GM10847 (cell line): ENCODE results near the gene PCDHGB6.
"Not testable (repeated sequence)": the region's sequence is repeated elsewhere in the genome, so short reads cannot be mapped to it uniquely, and the experiment has no call there.

Source experiments
- POLR2A ChIP-seq: IDR thresholded peaks from 2 replicates; pipeline ENCODE4 v1.6.1; 2011; ENCODE audit not compliant: insufficient read length; ENCODE audit errors: extremely low read depth

PCDHGB6 gene

DNA sequence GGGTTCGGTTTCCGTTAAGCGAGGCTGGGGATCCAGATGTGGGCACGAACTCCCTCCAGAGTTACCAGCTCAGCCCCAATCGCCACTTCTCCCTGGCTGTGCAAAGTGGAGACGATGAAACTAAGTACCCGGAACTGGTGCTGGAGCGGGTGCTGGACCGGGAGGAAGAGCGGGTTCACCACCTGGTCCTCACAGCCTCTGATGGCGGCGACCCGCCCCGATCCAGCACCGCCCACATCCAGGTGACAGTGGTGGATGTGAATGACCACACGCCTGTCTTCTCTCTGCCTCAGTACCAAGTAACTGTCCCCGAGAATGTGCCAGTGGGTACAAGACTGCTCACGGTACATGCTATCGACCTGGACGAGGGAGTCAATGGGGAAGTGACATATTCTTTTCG is 24.5 kb upstream of the PCDHGB6 start:
- no peak for TF ChIP-seq POLR2A

DNA sequence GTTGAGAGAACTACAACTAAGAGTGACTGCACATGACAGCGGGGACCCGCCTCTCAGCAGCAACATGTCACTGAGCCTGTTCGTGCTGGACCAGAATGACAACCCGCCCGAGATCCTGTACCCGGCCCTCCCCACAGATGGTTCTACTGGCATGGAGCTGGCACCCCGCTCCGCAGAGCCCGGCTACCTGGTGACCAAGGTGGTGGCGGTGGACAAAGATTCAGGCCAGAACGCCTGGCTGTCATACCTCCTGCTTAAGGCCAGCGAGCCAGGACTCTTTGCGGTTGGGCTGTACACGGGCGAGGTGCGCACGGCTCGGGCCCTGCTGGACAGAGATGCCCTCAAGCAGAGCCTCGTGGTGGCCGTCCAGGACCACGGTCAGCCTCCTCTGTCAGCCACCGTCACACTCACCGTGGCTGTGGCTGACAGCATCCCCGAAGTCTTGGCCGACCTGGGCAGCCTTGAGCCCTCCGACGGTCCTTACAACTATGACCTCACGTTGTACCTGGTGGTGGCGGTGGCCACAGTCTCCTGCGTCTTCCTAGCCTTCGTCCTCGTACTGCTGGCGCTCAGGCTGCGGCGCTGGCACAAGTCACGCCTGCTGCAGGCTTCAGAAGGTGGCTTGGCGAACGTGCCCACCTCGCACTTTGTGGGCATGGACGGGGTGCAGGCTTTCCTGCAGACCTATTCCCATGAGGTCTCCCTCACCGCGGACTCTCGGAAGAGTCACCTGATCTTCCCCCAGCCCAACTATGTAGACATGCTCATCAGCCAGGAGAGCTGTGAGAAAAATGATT is 23.2 kb upstream of the PCDHGB6 start:
- no peak for TF ChIP-seq POLR2A

DNA sequence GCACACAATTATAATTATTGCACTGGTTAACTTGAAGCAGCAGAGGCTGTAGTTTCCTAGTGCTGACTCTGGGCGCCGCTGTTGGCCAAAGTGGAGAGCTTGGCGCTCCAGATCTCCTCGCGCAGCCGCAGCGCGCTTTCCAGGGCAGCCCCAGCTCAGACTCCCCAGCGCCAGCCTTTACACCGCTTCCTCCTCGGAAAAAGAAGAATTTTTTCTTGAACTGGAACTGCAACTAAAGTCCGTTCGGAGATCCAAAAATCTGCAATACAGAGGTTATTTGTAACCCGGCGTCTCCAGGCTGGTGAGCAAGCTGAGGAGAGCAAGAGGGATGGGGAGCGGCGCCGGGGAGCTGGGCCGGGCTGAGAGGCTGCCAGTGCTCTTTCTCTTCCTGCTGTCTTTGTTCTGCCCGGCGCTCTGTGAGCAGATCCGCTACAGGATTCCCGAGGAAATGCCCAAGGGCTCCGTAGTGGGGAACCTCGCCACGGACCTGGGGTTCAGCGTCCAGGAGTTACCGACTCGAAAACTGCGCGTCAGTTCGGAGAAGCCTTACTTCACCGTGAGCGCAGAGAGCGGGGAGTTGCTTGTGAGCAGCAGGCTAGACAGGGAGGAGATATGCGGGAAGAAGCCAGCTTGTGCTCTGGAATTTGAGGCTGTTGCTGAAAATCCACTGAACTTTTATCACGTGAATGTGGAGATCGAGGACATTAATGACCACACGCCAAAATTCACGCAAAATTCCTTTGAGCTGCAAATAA is 20.1 kb upstream of the PCDHGB6 start, which contains the start of gene PCDHGB4:
Gene PCDHGB4 (plus strand): TSS at position 142 of the 755 bp plus-strand sequence. CDS start 187 bp downstream, at position 329.
- TF ChIP-seq POLR2A: not testable (repeated sequence)

DNA sequence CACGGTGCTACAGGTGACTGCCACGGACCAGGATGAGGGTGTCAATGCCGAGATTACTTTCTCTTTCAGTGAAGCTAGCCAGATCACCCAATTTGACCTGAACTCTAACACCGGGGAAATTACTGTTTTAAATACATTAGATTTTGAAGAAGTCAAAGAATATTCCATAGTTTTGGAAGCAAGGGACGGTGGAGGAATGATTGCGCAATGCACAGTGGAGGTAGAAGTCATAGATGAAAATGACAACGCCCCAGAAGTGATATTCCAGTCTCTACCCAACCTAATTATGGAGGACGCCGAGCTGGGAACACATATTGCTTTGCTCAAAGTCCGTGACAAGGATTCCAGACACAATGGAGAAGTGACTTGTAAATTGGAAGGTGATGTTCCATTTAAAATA is 19.2 kb upstream of the PCDHGB6 start:
- no peak for TF ChIP-seq POLR2A

DNA sequence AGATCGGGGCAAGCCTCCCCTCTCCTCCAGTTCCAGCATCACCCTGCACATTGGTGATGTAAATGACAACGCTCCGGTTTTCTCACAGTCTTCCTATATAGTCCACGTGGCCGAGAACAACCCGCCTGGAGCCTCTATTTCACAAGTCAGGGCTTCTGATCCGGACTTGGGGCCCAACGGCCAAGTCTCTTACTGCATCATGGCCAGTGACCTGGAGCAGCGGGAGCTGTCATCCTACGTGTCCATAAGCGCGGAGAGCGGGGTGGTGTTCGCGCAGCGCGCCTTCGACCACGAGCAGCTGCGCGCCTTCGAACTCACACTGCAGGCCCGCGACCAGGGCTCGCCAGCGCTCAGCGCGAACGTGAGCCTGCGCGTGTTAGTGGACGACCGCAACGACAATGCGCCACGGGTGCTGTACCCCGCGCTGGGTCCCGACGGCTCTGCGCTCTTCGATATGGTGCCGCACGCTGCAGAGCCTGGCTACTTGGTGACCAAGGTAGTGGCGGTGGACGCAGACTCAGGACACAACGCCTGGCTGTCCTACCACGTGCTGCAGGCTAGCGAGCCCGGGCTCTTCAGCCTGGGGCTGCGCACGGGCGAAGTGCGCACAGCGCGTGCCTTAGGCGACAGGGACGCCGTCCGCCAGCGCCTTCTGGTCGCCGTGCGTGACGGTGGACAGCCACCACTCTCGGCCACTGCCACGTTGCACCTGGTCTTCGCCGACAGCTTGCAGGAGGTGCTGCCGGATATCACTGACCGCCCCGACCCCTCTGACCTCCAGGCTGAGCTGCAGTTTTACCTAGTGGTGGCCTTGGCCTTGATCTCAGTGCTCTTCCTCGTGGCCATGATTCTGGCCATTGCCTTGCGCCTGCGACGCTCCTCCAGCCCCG is 18.4 kb upstream of the PCDHGB6 start:
- TF ChIP-seq POLR2A: no peak

DNA sequence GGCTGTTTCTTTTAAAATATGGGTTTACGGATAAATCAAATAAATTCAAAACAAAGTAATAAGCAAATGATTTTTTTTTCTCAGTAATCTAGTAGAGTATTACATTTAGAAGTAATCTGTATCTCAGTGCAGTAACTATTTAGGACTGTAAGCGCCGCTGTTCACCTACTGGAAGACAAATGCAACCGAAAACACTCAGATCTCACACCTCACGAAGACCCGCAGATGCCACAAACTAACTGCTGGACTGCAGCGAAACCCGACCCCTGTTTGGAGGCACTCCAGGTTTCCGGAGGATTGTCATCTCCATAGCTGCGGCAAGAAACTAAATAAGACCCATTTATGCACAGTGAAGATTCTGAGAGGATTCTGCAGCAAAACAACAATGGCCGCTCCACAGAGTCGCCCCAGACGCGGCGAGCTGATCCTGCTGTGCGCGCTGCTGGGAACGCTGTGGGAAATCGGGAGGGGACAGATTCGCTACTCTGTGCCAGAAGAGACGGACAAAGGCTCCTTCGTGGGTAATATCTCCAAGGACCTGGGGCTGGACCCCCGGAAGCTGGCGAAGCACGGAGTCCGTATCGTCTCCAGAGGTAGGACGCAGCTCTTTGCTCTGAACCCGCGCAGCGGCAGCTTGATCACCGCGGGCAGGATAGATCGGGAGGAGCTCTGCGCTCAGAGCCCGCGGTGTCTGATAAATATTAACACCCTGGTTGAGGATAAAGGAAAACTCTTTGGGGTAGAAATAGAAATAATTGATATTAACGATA is 15.2 kb upstream of the PCDHGB6 start, which contains the start of gene PCDHGA8:
Gene PCDHGA8 (plus strand): TSS at position 205 of the 770 bp plus-strand sequence. CDS start 181 bp downstream, at position 386.
- TF ChIP-seq POLR2A: no peak

DNA sequence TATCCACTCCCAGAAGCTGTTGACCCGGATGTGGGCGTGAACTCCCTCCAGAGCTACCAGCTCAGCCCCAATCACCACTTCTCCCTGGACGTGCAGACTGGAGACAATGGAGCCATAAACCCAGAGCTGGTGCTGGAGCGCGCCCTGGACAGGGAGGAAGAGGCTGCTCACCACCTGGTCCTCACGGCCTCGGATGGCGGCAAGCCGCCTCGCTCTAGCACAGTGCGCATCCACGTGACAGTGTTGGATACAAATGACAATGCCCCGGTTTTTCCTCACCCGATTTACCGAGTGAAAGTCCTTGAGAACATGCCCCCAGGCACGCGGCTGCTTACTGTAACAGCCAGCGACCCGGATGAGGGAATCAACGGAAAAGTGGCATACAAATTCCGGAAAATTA is 14.6 kb upstream of the PCDHGB6 start:
- TF ChIP-seq POLR2A: no peak

DNA sequence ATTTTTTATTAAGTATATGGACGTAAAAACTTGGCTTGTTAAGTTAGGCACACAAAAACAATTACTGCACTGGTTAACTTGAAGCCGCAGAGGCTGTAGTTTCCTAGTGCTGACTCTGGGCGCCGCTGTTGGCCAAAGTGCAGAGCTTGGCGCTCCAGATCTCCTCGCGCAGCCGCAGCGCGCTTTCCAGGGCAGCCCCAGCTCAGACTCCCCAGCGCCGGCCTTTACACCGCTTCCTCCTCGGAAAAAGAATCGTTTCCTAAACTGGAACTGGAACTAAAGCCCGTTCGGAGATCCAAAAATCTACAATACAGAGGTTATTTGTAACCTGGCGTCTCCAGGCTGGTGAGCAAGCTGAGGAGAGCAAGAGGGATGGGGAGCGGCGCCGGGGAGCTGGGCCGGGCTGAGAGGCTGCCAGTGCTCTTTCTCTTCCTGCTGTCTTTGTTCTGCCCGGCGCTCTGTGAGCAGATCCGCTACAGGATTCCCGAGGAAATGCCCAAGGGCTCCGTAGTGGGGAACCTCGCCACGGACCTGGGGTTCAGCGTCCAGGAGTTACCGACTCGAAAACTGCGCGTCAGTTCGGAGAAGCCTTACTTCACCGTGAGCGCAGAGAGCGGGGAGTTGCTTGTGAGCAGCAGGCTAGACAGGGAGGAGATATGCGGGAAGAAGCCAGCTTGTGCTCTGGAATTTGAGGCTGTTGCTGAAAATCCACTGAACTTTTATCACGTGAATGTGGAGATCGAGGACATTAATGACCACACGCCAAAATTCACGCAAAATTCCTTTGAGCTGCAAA is 9.9 kb upstream of the PCDHGB6 start, which contains the start of gene PCDHGB5:
Gene PCDHGB5 (plus strand): TSS at position 192 of the 796 bp plus-strand sequence. CDS start 181 bp downstream, at position 373.
- not testable (repeated sequence) for TF ChIP-seq POLR2A

DNA sequence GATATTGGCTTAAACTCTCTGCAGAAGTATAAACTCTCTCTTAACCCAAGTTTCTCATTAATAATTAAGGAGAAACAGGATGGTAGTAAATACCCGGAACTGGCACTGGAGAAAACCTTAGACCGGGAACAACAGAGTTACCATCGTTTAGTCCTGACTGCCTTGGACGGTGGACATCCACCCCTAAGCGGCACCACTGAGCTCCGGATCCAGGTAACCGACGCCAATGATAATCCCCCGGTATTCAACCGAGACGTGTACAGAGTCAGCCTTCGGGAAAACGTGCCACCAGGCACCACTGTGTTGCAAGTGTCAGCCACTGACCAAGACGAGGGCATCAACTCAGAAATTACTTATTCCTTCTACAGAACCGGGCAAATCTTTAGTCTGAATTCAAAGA is 9.2 kb upstream of the PCDHGB6 start:
- no peak for TF ChIP-seq POLR2A

DNA sequence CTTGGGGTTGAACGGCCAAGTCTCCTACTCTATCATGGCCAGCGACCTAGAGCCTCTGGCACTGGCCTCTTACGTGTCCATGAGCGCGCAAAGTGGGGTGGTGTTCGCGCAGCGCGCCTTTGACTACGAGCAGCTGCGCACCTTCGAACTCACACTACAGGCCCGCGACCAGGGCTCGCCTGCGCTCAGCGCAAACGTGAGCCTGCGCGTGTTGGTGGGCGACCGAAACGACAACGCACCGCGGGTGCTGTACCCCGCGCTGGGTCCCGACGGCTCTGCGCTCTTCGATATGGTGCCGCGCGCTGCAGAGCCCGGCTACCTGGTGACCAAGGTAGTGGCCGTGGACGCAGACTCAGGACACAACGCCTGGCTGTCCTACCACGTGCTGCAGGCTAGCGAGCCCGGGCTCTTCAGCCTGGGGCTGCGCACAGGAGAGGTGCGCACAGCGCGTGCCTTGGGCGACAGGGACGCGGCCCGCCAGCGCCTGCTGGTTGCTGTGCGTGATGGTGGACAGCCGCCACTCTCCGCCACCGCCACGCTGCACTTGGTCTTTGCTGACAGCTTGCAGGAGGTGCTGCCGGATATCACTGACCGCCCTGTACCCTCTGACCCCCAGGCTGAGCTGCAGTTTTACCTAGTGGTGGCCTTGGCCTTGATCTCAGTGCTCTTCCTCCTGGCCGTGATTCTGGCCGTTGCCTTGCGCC is 8.1 kb upstream of the PCDHGB6 start:
- no peak for TF ChIP-seq POLR2A

DNA sequence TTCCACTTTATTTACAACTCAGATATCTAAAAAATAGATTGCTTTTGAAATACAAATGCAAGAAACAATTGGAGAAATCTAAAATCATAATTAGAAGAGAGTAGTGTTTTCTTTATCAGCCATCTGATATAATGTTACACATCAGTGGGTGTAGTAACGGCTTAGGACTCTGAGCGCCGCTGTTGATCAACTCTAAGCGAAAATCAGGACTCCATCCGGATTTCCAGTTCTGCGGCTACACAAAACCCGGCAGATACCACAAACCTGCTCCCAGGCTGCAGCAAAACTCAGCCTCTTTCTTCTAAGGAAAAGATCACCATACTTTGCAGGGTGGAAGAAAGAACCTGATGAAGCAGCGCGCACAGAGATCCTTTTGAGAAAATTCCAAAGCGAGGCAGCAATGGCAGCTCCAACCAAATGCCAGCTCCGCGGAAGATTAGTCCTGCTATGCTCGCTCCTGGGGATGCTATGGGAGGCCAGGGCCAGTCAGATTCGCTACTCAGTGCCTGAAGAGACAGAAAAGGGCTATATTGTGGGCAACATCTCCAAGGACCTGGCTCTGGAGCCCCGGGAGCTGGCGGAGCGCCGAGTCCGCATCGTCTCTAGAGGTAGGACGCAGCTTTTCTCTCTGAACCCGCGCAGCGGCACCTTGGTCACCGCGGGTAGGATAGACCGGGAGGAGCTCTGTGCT is 5.1 kb upstream of the PCDHGB6 start, which contains the start of gene PCDHGA9:
Gene PCDHGA9 (plus strand): TSS at position 226 of the 691 bp plus-strand sequence. CDS start 175 bp downstream, at position 401.
- TF ChIP-seq POLR2A: no peak

DNA sequence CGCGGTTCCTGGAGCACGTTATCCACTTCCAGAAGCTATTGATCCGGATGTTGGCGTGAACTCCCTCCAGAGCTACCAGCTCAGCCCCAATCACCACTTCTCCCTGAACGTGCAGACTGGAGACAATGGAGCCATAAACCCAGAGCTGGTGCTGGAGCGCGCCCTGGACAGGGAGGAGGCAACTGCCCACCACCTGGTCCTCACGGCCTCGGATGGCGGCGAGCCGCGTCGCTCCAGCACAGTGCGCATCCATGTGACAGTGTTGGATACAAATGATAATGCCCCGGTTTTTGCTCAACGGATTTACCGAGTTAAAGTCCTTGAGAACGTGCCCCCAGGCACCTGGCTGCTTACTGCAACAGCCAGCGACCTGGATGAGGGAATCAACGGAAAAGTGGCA is 4.4 kb upstream of the PCDHGB6 start:
- no peak for TF ChIP-seq POLR2A
